MM.1S (cell line): Measurements from ENCODE around the gene SELENOO.

Experiments used
- CTCF ChIP-seq: fragments of 300-600 bp; sonication (generic); IDR thresholded peaks from 2 replicates; pipeline ENCODE4 v1.5.1; 2016; ENCODE audit warnings: antibody characterized with exemption, low read length, mixed read lengths
- EZH2 ChIP-seq: fragments of 300-600 bp; sonication (generic); optimal IDR thresholded peaks from 2 replicates; pipeline ENCODE3; 2017; ENCODE audit warnings: low read depth, mild to moderate bottlenecking, antibody characterized with exemption, low read length, mixed read lengths

DNA sequence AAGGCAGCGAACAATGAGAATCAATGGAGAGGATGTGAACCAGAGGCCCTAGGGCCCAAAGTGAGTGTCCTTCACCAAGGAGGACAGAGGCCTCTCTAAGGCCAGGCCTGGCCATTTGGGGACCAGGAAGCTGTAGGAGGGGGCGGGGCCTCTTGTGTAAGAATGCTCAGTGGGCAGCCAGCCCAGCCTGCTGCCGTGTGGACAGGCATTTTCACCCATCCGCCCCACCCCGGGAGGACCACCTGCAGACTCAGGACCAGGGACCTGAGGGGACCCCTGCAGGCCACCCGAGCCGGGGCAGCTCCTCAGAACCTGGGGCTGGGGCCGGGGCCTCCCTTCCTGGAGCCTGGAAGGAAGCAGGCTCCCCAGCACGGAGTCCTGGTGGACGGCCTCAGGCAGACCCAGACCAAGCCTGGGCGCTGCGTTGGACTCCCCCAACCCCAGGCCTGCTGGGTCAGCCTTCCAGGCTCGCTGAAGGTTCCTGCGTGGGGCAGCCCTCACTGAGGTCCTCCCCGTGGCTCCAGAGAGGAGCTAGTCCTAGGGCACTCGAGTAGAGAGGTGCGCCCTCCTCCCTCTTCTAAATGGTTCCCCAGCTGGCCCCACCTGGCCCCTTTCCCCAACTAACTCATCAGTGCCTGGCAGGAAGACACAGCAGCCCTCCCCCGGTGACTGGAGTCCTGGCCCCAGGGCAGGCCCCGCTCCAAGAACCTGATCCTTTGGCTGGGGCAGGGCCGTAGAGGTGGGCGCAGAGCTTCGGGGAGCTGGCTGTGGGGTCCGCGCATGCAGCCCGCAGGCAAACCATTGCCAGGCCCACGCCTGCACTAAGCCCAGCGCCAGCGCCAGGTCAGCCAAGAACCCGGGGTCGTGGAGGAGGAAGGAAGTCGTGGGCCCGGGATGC, 16.6 kb upstream of the SELENOO start:
- TF ChIP-seq CTCF (no peak), EZH2 (no peak)
